H1 (cell line): Measurements from ENCODE around the gene ING4. TPM values are rescaled to one million over a fixed set of nuclear protein-coding genes. Genes with fewer than 3 reads are reported as not detected.

Experiments
- polyA plus RNA-seq, 7 experiments: library from polyadenylated mRNA; depleted of rRNA in 3 of 7; stranded (reverse) in 5 of 7; unstranded in 2 of 7; fragments of >200 nt in 5 of 7; fragments of 200-250 nt in 2 of 7; gene quantifications; 1 replicate in 5 of 7; 2 replicates in 1 of 7; 4 replicates in 1 of 7; pipeline versions ENCODE4 v1.2.1 to v1.2.3, GENCODE V29; 2011 to 2013; ENCODE audit warnings: missing spikeins in 2 of 7, mixed read lengths in 2 of 7
- total RNA-seq: library from RNA; stranded (reverse); fragmentation: NEBNext Ultra II Directional; extraction: Animal tissue kit (Norgen Biotek cat#: 25700); gene quantifications from 2 replicates; pipeline ENCODE4 v1.2.1, GENCODE V29; 2021
- TF ChIP-seq, protein P1 (sequence below): fragments of 300-600 bp; sonication (generic); IDR thresholded peaks from 2 replicates; pipeline ENCODE4 v1.7.1; 2012; ENCODE audit warnings: low read length, moderate library complexity, mild to moderate bottlenecking, inconsistent platforms; ENCODE audit not compliant: insufficient replicate concordance
- TF ChIP-seq, protein P2 (sequence below): IDR thresholded peaks from 2 replicates; pipeline ENCODE4 v1.6.1; 2012; ENCODE audit warnings: low read length, inconsistent platforms
- TF ChIP-seq, protein P3 (sequence below), 3 experiments: IDR thresholded peaks; 1 replicate in 2 of 3; 2 replicates in 1 of 3; pipeline versions ENCODE4 v1.5.1 to v1.6.1; 2011; ENCODE audit warnings: low read length in 3 of 3, mild to moderate bottlenecking in 3 of 3, inconsistent platforms in 2 of 3, low read depth in 1 of 3, moderate library complexity in 1 of 3; ENCODE audit not compliant: insufficient read depth in 1 of 3; ENCODE audit errors: control extremely low read depth in 1 of 3

The ING4 gene
- total and polyA plus RNA-seq, 2 of the 8 experiments (the other 6 are each of a cell fraction or from before 2014, with no cell fraction given) = 22.9 to 28.6 TPM

DNA sequence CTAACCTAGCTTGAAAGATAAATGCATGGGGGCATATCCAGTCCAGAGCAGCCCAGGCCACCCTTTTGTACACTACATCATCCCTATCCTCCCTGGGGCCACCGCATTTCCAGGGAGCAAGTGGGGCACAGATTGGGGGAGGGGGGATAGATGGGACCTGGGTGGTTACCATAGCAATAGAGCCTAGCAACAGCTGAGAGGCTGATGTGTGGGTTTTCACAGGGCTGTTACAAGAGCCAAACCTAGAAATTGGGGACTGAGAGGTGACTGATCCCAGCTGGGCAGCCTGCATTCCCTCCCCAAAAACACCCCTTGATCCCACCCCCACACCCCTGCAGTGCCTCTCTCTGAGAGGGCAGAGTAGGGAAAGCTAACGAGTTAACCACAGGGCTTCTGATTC is 30.0 kb upstream of the ING4 start (continued):
- TF ChIP-seq, protein P1, sequence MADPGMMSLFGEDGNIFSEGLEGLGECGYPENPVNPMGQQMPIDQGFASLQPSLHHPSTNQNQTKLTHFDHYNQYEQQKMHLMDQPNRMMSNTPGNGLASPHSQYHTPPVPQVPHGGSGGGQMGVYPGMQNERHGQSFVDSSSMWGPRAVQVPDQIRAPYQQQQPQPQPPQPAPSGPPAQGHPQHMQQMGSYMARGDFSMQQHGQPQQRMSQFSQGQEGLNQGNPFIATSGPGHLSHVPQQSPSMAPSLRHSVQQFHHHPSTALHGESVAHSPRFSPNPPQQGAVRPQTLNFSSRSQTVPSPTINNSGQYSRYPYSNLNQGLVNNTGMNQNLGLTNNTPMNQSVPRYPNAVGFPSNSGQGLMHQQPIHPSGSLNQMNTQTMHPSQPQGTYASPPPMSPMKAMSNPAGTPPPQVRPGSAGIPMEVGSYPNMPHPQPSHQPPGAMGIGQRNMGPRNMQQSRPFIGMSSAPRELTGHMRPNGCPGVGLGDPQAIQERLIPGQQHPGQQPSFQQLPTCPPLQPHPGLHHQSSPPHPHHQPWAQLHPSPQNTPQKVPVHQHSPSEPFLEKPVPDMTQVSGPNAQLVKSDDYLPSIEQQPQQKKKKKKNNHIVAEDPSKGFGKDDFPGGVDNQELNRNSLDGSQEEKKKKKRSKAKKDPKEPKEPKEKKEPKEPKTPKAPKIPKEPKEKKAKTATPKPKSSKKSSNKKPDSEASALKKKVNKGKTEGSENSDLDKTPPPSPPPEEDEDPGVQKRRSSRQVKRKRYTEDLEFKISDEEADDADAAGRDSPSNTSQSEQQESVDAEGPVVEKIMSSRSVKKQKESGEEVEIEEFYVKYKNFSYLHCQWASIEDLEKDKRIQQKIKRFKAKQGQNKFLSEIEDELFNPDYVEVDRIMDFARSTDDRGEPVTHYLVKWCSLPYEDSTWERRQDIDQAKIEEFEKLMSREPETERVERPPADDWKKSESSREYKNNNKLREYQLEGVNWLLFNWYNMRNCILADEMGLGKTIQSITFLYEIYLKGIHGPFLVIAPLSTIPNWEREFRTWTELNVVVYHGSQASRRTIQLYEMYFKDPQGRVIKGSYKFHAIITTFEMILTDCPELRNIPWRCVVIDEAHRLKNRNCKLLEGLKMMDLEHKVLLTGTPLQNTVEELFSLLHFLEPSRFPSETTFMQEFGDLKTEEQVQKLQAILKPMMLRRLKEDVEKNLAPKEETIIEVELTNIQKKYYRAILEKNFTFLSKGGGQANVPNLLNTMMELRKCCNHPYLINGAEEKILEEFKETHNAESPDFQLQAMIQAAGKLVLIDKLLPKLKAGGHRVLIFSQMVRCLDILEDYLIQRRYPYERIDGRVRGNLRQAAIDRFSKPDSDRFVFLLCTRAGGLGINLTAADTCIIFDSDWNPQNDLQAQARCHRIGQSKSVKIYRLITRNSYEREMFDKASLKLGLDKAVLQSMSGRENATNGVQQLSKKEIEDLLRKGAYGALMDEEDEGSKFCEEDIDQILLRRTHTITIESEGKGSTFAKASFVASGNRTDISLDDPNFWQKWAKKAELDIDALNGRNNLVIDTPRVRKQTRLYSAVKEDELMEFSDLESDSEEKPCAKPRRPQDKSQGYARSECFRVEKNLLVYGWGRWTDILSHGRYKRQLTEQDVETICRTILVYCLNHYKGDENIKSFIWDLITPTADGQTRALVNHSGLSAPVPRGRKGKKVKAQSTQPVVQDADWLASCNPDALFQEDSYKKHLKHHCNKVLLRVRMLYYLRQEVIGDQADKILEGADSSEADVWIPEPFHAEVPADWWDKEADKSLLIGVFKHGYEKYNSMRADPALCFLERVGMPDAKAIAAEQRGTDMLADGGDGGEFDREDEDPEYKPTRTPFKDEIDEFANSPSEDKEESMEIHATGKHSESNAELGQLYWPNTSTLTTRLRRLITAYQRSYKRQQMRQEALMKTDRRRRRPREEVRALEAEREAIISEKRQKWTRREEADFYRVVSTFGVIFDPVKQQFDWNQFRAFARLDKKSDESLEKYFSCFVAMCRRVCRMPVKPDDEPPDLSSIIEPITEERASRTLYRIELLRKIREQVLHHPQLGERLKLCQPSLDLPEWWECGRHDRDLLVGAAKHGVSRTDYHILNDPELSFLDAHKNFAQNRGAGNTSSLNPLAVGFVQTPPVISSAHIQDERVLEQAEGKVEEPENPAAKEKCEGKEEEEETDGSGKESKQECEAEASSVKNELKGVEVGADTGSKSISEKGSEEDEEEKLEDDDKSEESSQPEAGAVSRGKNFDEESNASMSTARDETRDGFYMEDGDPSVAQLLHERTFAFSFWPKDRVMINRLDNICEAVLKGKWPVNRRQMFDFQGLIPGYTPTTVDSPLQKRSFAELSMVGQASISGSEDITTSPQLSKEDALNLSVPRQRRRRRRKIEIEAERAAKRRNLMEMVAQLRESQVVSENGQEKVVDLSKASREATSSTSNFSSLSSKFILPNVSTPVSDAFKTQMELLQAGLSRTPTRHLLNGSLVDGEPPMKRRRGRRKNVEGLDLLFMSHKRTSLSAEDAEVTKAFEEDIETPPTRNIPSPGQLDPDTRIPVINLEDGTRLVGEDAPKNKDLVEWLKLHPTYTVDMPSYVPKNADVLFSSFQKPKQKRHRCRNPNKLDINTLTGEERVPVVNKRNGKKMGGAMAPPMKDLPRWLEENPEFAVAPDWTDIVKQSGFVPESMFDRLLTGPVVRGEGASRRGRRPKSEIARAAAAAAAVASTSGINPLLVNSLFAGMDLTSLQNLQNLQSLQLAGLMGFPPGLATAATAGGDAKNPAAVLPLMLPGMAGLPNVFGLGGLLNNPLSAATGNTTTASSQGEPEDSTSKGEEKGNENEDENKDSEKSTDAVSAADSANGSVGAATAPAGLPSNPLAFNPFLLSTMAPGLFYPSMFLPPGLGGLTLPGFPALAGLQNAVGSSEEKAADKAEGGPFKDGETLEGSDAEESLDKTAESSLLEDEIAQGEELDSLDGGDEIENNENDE = no peak
- TF ChIP-seq, protein P2, sequence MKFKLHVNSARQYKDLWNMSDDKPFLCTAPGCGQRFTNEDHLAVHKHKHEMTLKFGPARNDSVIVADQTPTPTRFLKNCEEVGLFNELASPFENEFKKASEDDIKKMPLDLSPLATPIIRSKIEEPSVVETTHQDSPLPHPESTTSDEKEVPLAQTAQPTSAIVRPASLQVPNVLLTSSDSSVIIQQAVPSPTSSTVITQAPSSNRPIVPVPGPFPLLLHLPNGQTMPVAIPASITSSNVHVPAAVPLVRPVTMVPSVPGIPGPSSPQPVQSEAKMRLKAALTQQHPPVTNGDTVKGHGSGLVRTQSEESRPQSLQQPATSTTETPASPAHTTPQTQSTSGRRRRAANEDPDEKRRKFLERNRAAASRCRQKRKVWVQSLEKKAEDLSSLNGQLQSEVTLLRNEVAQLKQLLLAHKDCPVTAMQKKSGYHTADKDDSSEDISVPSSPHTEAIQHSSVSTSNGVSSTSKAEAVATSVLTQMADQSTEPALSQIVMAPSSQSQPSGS = no peak
- TF ChIP-seq, protein P3, sequence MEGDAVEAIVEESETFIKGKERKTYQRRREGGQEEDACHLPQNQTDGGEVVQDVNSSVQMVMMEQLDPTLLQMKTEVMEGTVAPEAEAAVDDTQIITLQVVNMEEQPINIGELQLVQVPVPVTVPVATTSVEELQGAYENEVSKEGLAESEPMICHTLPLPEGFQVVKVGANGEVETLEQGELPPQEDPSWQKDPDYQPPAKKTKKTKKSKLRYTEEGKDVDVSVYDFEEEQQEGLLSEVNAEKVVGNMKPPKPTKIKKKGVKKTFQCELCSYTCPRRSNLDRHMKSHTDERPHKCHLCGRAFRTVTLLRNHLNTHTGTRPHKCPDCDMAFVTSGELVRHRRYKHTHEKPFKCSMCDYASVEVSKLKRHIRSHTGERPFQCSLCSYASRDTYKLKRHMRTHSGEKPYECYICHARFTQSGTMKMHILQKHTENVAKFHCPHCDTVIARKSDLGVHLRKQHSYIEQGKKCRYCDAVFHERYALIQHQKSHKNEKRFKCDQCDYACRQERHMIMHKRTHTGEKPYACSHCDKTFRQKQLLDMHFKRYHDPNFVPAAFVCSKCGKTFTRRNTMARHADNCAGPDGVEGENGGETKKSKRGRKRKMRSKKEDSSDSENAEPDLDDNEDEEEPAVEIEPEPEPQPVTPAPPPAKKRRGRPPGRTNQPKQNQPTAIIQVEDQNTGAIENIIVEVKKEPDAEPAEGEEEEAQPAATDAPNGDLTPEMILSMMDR (IDR thresholded peaks at IDR 0.05; ENCODE audit: control extremely low read depth in 1 of 3, insufficient read depth in 1 of 3, low read depth in 1 of 3, low read length in 3 of 3) = no peak
